Measurements from ENCODE around the gene GPBP1L1. TPM values are rescaled to one million over a fixed set of nuclear protein-coding genes. Genes with fewer than 3 reads are reported as not detected.

The GPBP1L1 gene
- total RNA-seq, 1 donor from 2014 or later: 74.9 TPM

DNA sequence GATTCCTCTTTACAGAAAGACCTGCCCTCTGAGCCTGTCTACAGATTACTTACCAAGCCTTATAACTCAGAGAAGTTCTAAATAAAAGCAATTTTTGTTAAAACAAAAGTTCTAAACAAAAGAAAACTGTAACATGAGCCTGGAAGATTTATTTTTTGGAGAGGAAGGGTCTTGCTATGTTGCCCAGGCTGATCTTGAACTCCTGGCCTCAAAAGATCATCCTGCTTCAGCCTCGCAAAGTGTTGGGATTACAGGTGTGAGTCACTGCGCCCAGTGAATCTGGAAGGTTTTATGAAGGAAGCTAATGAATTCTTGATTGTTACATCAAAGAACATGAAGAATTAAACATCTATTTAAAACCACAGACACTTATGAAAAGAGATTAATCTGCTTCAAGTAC lies 27.1 kb downstream of the GPBP1L1 start:
- TF ChIP-seq, protein P1, sequence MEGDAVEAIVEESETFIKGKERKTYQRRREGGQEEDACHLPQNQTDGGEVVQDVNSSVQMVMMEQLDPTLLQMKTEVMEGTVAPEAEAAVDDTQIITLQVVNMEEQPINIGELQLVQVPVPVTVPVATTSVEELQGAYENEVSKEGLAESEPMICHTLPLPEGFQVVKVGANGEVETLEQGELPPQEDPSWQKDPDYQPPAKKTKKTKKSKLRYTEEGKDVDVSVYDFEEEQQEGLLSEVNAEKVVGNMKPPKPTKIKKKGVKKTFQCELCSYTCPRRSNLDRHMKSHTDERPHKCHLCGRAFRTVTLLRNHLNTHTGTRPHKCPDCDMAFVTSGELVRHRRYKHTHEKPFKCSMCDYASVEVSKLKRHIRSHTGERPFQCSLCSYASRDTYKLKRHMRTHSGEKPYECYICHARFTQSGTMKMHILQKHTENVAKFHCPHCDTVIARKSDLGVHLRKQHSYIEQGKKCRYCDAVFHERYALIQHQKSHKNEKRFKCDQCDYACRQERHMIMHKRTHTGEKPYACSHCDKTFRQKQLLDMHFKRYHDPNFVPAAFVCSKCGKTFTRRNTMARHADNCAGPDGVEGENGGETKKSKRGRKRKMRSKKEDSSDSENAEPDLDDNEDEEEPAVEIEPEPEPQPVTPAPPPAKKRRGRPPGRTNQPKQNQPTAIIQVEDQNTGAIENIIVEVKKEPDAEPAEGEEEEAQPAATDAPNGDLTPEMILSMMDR (conservative IDR thresholded peaks at IDR 0.05): no peak
- peaks cover 19% of the 10 kb centered on the region for H3K36me3 Mint-ChIP-seq (ENCODE audit: low read depth)

DNA sequence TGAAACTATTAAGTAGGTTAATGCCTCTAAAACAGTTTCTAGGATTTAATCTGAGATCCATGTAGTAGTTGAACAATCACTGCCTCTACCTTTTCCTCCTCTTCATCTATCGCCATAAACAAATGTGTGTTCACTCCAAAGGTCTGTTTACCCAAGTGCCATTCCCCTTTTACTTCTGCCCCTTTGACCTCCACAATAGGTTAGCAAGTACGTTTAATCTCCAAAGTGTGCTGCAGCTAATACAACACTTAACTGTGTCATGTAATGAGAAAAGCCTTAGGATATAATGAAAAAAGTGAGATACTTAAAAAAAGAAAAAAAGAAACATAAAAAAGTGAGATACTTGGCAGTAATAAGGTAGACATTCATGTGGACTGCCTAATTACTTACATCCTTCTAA lies 28.2 kb downstream of the GPBP1L1 start:
- H3K36me3 Mint-ChIP-seq (ENCODE audit: low read depth): peaks cover 17% of the 10 kb centered on the region
- no peaks in the 10 kb centered on the region for H3K9me3 Mint-ChIP-seq
- H3K27ac Mint-ChIP-seq (ENCODE audit: unreplicated experiment): no peak overlapping the region
- TF ChIP-seq, protein P1 (conservative IDR thresholded peaks at IDR 0.05): no peak
- no peaks in the 10 kb centered on the region for H3K27me3 Mint-ChIP-seq (ENCODE audit: low read depth)
- DNase-seq (ENCODE audit: low read depth, low spot score): no peak
- peaks cover 2% of the 10 kb centered on the region for H3K4me1 Mint-ChIP-seq
- H3K4me3 Mint-ChIP-seq: no peak overlapping the region

More for the DNA sequence above, 27.1 kb downstream of the GPBP1L1 start:
- Mint-ChIP-seq H3K27ac (ENCODE audit: unreplicated experiment) (no peak overlapping the region), H3K9me3 (no peaks in the 10 kb centered on the region), H3K27me3 (ENCODE audit: low read depth) (no peaks in the 10 kb centered on the region), H3K4me3 (no peak overlapping the region), H3K4me1 (peaks cover 6% of the 10 kb centered on the region)
- no peak for DNase-seq (ENCODE audit: low read depth, low spot score)

DNA sequence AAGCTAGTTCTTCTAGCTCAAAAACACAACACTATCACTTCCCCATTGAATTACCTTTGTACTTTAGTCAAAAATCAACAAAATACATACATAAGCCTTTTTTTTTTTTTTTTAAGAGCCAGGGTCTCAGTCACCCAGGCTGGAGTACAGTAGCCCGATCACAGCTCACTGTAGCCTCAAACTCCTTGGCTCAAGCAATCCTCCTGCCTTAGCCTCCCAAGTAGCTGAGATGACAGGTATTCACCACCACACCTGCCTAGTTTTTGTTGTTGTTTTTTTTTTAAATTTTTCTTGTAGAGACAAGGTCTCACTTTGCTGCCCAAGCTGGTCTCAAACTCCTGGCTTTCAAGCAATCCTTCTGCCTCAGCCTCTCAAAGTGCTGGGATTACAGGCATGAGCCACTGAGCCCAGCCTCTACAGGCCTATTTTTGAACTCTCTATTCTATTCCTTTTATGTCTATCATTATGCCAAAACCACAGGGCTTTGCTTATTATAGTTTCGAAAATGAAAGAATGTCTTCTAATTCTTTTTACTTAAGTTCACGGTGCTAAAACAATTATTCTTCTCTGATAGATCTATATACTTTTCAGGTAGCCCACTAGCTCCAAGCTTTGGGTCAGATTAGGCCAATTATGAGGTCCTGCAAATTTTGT lies 29.6 kb downstream of the GPBP1L1 start:
- Mint-ChIP-seq H3K27ac (ENCODE audit: unreplicated experiment) (no peak overlapping the region), H3K9me3 (no peaks in the 10 kb centered on the region), H3K27me3 (ENCODE audit: low read depth) (no peaks in the 10 kb centered on the region), H3K36me3 (ENCODE audit: low read depth) (peaks cover 17% of the 10 kb centered on the region), H3K4me1 (no peaks in the 10 kb centered on the region), H3K4me3 (no peak overlapping the region)
- TF ChIP-seq, protein P1 (conservative IDR thresholded peaks at IDR 0.05): no peak
- no peak for DNase-seq (ENCODE audit: low read depth, low spot score)

DNA sequence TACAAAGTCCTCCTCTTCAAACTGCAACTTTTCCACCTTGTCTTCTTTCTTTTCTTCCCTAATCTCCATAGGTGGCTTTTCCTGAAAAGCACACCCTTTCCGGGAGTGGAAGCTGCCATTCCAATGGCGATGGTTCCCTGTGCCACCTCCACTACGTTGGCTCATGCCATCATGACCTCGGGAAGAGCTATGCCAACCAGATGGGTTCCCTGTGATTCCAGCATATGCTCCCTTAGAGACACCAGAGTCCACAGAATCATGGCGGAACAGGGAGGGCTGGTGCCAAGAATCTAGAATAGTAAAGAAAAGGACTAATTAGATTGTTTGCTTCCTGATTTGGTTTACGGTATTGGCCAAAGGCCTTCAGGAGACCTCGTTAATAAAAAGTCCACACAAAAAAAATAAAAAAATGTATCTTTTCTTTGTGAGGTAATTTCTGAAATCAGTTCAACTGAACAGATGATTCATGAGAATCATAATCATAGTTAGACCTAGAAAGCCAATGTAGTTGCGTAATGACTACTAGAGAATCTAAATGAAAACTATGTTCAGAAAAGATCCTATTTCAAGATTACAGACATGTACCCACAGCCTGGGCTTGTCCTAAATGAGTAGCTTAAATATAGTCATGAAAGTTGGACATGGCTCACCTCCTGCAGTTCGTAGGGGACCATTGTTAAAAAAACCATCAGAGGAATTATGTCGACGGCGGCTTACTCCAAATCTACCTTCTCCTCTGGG lies 31.6 kb downstream of the GPBP1L1 start:
- Mint-ChIP-seq H3K4me3 (no peak overlapping the region), H3K4me1 (no peaks in the 10 kb centered on the region), H3K27ac (ENCODE audit: unreplicated experiment) (no peak overlapping the region), H3K9me3 (no peaks in the 10 kb centered on the region), H3K27me3 (ENCODE audit: low read depth) (no peaks in the 10 kb centered on the region), H3K36me3 (ENCODE audit: low read depth) (peaks cover 14% of the 10 kb centered on the region)
- TF ChIP-seq, protein P1 (conservative IDR thresholded peaks at IDR 0.05): no peak
- DNase-seq (ENCODE audit: low read depth, low spot score): no peak

DNA sequence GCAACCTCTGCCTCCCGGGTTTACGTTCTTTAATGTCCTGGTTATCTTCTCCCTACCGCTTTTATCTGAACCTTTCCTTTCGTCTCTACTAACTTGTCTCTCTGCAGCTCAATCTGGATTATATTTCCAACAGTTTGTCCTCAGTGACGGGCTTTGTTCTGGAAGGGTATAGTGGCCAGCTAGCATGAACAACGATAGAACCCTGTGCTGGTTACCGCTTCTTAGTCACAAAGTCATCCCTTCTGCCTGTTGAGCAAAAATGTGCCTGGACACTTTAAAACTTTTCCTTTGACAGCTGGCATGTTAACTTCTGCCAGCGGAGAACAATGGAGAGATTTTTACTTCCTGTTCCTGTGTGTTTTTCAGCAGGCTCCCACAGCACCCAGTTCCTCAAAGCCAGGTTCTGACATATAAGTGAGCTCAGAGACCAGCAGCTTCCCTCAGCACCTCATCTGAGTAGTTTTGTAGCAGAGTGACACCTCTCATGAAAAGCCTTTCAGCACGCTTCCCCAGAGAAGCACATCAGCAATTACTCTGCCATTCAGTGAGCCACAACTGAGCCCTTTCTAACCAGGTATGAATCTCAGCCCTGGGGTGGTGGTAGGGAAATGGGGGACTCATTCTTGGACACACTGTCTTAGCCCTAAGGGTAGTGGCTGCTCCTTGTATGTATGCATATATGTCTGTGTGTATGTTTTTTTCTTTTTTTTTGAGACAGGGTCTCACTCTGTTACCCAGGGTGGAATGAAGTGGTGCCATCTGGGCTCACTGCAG lies 38.9 kb downstream of the GPBP1L1 start:
- peak overlapping the region; percentile 82 for H3K27ac Mint-ChIP-seq (ENCODE audit: unreplicated experiment)

More for the DNA sequence above, 38.9 kb downstream of the GPBP1L1 start:
- H3K9me3 Mint-ChIP-seq: no peaks in the 10 kb centered on the region
- DNase-seq (ENCODE audit: low read depth, low spot score): no peak
- H3K27me3 Mint-ChIP-seq (ENCODE audit: low read depth): no peaks in the 10 kb centered on the region
- no peak overlapping the region for H3K4me3 Mint-ChIP-seq
- TF ChIP-seq, protein P1 (conservative IDR thresholded peaks at IDR 0.05): no peak
- H3K36me3 Mint-ChIP-seq (ENCODE audit: low read depth): peaks cover 7% of the 10 kb centered on the region
- peaks cover 14% of the 10 kb centered on the region for H3K4me1 Mint-ChIP-seq

Data from neural crest cell (in vitro differentiated cells).